ENCODE measurements around the gene EXOC3L1. TPM values are rescaled to one million over a fixed set of nuclear protein-coding genes. Genes with fewer than 3 reads are reported as not detected.

The EXOC3L1 gene
- polyA plus RNA-seq, 12 donors: 5.7 to 13.6 (median 8.1) TPM; not detected in 1

DNA sequence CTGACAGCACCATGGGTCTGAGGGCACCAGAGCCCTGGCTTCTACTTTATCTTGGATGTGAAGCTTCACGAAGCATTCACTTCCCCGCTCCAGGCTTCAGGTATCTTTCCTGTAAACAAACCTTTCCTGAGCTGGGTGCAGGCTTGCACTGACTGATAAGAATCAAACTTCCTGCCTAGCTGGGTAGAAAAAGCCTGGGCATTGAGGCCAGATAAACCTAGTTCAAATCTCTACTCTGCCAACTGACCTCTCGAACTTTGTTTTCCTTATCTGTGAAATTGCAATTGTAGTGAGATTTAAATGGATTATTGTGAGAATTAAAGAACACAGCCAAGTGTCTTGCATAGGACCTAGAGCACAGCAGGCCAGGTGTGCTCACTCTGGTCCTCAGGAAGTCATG lies 34.1 kb upstream of the EXOC3L1 start:
- DNase-seq: no peak

DNA sequence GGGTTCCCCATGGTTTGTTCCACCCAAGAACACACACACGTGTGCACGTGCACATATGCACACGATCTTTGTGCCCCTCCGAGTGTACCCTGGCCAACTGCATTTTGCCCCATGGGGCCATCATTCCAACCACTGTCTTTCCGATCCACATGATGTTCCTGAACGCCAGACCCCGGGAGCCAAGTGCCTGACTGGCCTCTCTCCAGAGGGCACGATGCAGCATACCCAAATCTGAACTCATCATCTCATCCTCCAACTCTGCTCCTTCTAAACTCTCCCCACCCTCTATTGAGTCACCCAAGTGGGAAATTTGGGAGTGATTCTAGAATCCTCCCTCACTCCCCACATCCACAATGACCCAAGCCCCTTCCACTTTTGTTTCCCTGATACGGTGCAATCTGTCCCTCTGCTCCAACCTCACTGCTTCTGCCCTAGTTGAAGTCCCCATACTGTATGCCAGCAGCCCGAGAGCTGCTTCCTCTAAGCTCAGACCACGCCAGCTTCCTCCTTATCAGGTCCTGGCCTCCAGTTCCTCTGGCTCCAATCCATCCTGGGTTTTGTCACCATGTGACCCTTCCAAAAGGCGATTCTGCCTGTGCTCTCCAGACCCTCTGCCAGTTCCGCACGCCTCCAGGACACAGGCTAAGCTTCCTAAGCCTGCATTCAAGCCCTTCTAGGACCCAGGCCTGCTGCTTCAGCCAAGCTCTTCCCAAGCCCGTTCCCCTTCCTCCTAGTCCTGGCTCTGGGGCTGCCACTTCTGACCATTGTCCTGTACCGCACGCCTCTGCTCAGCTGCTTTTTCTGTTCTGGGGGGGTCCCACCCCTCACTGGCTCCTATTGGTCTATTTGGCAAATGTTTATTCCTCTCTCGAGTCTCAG lies 26.9 kb upstream of the EXOC3L1 start:
- DNase-seq: no peak

DNA sequence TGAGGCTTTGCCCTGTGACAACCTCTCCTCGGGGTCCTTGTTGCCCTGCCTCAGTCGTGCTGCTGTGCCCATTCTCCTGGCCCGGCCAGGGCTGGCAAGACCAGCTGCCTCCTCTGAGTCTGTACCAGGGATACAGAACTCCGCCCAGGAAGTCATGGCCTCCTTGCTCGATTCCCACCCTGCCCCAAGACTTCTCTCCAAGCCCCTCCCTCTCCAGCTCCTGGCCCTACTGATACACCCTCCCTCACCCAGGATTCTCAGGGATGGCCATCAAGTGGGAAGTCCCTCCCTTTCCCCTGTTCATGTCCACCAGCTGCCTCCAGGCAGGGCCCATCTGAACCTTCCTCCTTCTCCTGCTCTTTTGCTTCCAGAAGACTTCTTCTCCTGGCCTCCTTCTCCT lies 25.8 kb upstream of the EXOC3L1 start:
- no peak for DNase-seq

DNA sequence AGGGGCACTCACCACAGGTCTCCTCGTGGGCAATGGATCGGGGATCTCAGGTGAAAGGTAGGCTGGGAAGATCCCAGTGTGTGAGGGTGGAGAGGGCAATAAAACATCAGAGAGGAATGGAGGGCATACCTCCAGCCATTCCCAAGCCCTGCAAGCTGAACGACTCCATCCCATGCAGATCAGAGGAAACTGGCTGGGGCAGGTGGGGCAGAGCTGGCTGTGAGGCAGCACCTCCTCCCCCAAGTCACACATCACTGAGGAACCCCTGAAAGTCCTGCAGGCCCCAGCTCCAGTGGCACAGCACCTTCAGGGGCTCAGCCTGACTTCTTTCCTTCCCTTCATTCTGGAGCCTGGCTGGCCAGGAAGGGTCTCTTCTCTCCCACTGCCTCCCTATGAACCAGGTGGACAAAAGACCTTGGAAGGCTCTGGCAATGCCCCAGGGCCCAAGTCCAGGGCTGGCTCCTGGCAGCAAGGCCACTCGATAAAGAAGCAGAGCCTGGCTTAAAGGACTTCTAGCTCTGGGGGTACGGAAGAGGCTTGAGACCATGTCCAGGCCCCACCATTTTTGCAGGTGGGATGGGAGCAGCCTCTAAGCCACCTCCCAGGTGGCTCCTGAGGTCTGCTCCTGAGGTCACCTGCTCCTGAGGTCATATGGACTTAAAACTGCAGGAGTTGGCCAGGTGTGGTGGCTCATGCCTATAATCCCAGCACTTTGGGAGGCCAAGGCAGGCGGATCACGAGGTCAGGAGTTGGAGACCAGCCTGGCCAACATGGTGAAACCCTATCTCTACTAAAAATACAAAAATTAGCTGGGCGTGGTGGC lies 23.5 kb upstream of the EXOC3L1 start:
- no peak for DNase-seq

DNA sequence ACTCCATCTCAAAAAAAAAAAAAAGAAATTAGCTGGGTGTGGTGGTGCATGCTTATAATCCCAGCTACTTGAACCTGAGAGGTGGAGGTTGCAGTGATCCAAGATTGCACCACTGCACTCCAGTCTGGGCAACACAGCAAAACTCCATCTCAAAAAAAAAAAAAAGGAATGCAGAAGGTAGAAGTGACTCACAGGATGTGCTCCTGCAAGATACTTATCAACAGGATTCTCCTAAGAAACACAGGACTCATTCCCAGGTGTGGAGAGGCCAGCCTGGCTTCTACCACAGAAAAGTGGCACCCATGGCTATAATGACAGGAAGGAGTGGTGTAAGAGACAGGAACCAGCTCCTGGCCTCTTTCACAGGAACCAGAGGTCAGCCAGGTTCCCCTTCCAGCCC lies 22.8 kb upstream of the EXOC3L1 start:
- no peak for DNase-seq

DNA sequence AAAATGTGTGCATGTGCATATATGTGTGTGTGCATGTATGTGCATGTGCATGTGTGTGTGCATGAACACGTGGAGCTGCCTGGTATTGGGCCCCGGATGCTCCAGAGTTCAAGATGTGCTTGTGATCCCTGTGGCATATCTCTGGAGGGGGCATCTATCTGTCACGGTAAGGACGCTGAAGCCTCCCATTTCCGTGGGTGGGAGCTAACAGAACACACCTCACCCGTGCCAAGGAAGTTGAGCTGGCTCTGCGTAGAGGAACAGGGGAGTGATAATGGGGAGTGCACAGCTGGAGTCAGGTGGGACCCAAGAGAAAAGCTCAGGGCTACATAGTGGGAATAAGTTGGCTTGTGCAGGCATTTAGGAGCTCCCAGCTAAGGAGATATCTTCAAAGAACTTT lies 21.7 kb upstream of the EXOC3L1 start:
- no peak for DNase-seq

DNA sequence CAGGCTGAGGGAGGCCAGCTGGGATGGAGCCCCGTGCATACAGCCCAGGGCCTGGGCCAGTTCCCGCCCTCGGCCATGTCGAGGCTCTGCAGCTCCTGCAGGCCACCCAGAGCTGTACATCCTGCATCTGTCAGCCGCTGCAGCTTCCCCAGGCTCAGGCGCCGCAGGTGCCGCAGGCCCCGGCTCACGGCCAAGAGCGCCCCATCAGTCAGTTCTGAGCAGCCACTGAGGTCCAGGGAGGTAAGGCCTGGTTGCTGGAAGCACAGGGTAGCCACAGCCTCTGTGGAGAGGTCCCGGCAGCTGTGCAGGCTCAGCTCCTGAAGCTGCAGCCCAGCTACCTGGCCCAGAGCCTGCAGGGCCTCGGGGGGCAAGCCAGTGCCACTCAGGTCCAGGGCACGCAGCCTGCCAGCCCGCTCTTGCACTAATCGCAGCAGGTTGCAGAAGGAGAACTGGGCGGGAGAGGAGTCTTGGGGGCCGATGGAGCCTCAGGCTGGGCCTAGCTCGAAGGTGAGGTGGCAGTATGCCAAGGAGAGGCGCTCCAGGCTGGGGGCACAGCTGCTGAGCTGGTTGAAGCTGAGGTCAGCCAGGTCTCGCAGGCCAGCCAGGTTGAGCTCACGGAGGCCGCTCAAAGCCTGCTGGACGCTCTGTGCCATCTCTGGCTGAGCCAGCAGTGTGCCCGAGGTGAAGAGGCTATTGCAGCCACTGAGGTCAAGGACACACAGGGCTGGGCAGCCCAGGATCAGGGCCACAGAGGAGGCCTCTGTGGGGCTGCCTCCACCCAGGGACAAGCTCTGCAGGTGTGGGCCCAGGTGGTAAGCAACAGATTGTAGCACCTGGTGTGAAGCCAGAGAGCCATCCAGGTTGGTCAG lies 20.4 kb upstream of the EXOC3L1 start:
- DNase-seq: no peak

DNA sequence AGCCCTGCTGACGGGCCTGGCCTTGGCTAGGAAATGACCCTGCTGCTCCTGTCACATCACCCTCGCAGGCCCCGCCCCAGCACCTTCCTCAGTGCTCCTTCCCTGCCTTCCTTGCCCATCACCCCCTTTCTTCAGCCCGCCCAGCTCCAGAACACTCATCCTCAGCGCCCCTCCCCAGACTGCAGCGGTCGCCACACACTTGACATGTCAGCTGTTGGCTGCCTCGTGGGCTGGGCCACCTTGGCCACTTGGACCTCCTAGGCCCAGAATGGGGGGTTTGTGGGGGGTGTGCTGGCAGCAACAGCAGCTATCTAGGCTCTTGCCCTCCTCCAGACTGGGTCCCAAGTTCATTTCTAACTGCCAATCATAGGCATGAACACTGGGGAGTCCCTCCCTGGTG lies 19.6 kb upstream of the EXOC3L1 start:
- no peak for DNase-seq

DNA sequence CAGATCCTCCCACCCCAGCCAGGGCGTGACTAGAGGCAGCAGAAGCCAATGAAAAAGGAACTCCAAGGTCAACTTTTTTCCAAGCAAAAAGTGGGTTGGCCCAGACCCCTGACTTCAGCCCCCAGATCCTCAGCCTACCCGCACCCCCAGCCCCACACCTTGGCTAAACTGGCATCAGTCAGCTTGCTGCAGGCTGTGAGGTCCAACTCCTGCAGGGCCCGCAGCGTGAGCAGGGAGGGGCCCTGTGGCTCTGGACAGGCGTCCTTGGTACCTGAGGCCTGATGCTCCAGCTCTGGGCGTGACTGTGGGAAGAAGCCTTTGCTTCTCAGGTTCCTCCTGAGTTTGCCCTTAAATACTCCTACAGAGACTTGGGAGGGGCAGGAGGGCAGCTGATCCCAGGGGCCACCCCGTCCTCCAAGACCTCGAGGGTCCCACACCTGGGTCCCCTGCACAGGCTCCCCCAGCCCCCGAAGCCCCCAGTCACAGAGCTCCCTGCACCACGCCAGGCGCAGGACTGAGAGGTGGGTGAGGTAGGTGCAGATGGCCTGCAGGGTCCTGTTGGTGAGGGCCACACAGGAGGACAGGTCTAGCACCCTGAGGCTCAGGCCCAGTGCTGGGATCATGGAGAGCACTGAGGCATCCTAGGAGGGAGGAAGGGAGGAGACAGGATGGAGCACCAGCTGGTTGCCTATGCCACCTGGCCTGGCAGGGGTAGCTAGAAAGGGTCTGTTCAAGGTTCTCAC lies 18.4 kb upstream of the EXOC3L1 start:
- DNase-seq: no peak

DNA sequence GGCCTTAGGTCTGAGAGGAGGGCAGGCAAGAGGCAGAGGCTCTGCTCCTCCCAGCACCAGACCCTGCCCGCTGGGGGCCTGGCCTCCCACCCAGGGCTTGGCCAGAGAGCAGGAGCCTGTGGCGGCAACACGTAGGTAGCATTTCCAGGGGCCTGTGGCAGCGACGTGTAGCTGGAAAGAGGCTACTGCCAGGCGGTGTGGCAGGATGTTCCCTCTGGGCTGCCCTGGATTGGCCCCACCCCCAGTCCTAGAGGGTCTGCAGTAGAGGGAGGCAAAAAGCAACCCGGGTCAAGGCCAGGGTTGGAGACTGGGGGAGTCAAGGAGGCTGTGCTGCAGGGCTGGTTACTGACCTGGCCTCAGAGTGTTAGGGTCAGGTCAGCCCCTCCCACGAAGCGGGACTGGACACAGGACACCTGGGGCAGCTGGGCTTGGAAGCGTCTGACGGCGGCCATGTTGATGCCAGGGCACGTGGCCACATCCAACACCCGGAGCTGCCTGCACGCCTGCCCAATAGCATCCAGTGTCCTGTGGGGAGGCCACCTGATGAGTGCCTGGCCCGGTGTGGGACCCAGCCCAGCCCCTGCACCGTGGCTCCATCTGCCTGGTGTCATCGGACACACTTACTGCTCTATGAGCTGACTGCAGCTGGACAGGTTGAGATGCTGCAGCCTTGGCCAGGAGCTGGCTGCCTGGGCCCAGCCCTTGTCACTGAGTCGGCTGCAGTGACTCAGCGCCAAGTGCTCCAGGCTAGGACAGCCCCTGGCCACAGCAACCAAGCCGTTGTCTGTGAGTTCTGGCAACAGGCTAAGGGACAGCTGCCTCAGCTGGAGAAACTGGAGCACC lies 17.5 kb upstream of the EXOC3L1 start:
- DNase-seq: no peak

DNA sequence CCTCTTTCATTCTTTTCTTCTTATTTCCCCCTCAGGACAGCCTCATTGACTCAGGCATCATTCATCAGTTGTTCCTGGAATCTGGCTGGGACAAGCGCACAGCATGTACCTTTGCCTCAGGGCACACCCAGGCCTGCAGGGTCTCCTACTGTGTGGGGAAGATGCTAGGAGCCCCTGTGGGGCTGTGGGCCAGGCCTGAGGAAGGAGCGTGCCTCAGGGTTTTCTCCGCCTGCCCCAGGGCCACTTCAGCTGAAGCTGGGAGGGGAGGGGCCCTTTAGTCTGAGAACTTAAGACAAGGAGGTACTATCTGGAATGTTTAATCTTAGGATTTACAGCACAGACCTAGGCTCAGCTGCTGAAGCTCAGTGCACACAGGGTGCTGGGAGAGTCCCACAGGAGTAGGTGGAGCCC lies 16.9 kb upstream of the EXOC3L1 start:
- DNase-seq: no peak

DNA sequence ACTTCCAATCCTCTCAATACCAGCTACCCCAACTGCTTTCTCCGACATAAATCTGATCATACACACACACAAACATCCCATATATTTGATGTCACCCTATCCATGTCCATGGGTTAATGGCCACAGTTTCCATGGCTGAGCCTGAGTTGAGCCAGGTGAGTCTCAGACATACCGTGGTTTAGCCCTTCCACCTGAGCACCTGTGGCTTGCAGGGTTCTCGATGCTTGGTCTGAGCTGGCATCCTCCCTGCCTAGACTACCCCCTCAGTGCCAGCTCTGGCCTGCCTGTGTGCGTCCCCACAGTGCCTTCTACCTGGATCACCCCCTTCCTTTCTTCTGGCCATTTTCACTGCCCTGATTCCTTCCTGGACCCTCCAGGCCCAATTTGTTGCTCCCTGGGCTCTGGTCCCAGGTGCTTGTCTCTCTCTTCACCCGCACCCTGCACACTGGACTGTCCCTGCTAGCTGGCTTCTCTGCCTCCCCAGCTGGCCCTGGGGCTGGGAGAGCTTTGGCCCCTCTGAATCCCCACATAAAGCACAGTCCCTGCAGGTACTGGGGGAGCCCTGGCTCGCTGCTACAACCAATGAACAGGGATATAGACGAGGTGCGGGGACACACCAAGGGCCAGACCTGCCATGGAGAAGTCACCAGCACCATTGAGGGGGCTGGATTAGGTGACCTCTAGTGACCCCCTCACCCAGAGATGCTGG lies 16.3 kb upstream of the EXOC3L1 start:
- DNase-seq: no peak

DNA sequence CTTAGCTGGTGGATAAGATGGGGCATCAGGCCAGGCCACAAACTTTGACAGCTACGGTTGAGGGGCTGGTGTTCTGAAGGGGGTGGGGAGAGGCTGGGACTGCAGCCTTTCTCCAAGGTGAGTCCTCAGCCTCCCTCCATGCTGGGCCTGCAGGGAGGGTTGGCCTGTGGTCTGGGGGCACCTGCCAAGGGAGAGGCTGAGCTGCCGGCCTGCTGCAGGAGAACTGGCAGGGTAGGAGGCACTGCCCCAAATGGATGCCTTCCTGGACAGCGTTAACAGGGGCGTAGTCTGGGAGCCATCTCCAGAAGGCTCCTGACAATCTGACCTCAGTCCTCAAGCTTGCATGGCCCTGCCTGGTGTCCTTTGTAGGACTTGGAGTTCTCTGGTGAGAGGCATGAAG lies 14.1 kb upstream of the EXOC3L1 start:
- no peak for DNase-seq

DNA sequence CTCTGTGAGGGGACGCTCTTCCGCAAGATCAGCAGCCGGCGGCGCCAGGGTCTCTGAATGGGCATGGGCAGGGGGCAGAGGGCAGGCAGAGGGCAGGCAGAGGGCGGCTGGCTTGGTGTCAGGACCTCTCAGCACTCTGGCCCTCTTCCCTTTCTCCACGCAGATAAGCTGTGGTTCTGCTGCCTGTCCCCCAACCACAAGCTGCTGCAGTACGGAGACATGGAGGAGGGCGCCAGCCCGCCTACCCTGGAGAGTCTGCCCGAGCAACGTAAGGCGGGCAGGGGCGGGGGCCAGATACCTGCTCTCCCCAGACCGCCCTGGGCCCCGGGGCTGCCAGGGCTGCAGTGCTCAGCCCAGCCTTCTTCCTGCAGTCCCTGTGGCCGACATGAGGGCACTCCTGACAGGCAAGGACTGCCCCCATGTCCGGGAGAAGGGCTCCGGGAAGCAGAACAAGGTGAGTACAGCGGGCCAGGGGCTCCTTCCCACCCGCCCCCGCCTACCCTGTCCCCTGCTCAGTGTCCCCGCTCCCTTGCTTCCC lies 13.1 kb upstream of the EXOC3L1 start:
- no peak for DNase-seq

DNA sequence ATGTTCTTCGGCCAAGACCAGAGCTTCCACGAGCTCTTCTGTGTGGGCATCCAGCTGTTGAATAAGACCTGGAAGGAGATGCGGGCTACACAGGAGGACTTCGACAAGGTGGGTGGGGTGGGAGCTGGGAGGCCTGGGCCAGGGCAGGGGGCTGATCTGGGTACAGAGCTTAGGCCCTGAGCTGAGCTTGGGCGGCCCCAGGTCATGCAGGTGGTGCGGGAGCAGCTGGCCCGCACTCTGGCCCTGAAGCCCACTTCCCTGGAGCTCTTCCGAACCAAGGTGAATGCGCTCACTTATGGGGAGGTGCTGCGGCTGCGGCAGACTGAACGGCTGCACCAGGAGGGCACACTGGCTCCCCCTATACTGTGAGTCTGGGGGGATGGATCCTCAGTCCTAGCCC lies 12.5 kb upstream of the EXOC3L1 start:
- DNase-seq: no peak

DNA sequence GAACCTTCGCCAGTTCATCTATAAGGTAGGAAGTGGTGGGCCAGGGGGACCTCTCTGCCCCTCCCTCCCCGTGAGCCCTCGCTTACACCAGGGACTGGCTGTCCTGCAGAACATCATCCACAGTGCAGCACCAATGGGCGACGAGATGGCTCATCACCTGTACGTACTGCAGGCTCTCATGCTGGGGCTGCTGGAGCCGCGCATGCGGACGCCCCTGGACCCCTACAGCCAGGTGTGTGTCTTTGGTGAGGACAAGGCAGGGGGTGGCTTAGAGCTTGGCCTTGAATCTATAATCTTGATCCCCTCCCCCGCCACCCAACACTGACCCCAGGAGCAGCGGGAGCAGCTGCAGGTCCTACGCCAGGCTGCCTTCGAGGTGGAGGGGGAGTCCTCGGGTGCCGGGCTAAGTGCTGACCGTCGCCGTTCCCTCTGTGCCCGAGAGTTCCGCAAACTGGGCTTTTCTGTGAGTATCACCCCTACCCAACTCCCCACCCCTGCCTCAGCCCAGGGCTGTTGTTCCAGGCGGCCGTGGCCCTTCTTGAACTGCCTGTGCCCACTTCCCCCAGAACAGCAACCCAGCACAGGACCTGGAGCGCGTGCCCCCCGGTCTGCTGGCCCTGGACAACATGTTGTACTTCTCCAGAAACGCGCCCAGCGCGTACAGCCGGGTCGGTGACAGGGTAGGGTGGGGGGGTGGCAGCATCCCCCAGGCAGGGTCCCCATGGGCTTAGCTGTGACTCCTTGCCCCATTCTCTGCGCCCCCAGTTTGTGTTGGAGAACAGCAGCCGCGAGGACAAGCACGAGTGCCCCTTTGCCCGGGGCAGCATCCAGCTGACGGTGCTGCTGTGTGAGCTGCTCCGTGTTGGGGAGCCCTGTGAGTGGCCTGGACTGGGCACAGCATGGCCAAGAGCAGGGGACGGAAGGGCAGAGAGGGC lies 11.7 kb upstream of the EXOC3L1 start:
- DNase-seq: no peak

DNA sequence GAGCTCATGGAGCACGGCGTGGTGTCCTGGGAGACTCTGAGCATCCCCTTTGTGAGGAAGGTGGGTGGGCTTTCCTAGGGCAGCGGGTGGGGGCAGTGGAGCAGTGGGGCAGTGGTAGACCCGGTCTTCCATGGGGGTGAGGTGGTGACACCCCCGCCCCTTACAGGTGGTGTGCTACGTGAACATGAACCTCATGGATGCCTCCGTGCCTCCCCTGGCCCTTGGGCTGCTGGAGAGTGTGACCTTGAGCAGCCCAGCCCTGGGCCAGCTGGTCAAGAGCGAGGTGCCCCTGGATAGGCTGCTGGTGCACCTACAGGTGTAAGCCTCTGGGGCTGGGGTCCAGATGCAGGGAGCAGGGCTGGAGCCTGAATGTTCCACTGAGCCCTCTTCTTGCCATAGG lies 10.6 kb upstream of the EXOC3L1 start:
- DNase-seq: no peak

DNA sequence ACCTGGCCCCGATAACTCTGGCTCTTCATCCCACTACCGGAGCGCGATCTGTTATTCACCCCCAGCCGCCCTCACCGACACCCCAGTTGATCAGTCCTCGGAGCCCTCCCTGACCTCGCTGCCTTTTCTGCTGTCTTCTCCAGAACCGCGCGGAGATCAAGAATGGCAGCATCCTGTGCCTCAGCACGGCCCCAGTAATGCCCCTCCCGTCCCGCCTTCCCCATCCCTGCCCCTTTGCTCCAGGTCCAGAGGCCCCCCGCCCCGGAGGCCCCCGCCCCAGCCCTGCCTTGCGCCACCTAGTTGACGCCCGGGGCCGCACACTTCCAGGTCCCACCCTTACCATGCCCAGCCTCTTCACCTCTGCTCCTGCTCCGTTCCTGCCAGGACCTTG lies 9.9 kb upstream of the EXOC3L1 start:
- no peak for DNase-seq

Data from muscle of arm (tissue), 12 donors.